HG03060 (cell line): ENCODE measurements around the gene ZC3H12C.

Experiments used
- ATAC-seq: cut with Tn5 transposase; IDR thresholded peaks from one replicate; pipeline ENCODE4 v1.9.1; 2021; ENCODE audit warnings: low read depth, moderate number of reproducible peaks; ENCODE audit not compliant: unreplicated experiment

ZC3H12C gene

DNA sequence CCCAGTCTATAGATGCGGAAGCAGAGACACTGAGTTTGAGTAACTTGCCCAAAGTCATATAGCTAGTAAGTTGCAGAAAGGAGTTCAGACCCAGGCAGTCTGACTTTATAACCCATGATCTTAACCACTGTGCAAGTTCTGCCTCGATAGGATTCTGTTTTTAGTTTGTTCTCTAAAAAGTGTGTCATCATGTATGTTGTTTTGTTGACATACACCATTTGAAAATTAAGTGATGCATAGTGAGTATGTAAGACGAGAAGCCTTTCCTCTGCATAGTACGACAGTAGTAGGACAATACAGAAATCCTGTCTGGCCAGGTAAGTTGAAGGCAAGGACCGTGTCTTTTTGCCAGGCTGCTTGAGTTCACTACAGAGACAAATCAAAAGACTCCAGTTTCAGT, 3.3 kb downstream of the ZC3H12C start:
- no peak for ATAC-seq

DNA sequence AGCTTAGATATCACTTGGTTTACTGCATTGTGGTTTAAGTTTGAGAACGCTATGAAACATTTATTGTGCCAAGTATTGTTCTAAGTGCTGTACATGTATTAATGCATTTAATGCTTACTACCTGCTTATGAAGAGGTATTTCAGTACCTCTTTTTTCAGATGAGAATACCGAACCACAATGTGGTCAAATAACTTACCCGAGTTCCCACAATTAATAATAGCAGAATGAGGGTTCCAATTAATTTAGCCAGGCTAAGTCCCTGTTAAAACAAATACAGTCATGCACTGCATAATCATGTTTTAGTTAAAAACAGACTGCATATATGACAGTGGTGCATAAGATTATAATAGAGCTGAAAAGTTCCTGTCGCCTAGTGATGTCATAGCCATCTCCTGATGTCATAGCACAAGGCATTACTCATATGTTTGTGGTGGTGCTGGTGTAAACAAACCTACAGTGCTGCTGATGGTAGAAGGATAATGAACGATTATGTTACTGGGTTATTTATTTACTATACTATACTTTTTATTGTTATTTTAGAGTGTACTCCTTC, 4.3 kb downstream of the ZC3H12C start:
- ATAC-seq = no peak

DNA sequence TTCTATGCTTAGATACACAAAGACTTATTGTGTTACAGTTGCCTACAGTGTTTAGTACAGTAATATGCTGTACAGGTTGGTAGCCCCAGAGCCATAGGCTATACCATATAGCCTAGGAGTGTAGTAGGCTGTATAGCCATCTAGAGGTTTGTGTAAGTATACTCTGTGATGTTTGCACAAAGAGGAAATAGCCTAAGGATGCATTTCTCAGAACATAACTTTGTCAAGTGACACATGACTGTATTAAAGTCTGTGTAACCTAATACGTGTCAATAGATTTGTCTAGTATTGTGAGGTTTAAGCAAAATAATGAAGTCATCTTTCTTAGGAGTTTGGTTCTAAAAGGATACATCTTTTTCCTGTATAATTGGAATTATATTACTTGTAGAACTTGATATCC, 5.5 kb downstream of the ZC3H12C start:
- peak; percentile 74 for ATAC-seq

GRCh38 chr11:110100476-110101240, 7.5 kb downstream of the ZC3H12C start:
- no peak for ATAC-seq

GRCh38 chr11:110106713-110107274, 13.6 kb downstream of the ZC3H12C start:
- no peak for ATAC-seq

GRCh38 chr11:110110854-110111253, 17.7 kb downstream of the ZC3H12C start:
- no peak for ATAC-seq

- no peak for ATAC-seq
These were observed 19.3 kb downstream of the ZC3H12C start for GRCh38 chr11:110112457-110112856.

GRCh38 chr11:110113505-110113904, 20.3 kb downstream of the ZC3H12C start:
- ATAC-seq = no peak

DNA sequence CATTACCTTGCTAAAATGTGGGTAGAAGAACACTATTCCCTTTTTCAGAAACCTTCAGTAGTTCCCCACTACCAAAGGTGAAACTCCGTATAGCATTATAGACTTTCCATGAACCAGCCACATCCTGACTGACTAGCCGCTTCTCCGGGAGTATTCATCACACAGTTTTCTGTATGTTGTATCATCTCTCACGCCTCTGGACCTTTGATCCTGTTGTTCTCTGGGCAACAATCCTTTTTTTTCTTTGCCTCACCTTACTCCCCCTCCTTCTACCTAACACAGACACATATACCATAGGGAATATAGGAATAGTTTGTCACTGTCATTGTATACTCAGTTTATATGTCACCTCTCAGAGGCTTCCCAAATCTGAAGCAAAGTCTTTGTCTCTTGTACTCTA, 20.8 kb downstream of the ZC3H12C start:
- ATAC-seq = no peak

GRCh38 chr11:110119317-110119716, 26.1 kb downstream of the ZC3H12C start:
- no peak for ATAC-seq

DNA sequence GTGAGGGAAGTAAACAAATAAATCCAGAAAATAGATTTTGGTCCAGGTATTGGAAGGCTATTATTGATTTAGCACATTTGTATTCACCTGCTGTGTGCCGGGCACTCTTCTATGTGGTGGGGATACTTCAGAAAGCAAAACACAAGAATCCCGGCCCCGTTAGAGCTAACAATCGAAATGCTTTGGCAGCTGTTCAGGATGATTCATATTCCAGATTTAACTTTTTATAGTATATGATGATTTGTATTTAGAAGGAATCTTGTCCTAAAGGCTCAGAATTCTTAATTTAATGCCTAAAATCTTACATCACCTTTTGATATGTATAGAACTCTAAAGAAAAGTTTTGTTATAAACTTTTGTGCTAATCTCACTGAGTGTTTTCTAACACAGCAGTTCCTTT, 28.0 kb downstream of the ZC3H12C start:
- no peak for ATAC-seq

DNA sequence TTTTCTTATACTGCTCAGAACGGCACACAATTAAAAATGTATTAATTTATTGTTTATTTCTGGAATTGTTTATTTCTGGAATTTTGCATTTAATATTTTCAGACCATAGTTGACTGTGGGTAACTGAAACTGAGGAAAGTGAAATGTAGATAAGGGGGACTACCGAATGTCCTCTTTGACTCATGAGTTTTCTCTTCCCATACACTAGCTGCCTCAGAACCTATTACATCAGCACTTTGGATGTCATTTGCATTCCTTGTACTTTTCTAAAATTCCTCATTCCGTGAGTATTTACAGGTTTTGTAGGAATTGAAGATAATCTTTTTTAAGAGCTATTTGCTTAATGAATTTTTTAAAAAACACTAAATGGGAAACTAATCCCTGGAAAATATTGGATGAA, 29.8 kb downstream of the ZC3H12C start:
- no peak for ATAC-seq

DNA sequence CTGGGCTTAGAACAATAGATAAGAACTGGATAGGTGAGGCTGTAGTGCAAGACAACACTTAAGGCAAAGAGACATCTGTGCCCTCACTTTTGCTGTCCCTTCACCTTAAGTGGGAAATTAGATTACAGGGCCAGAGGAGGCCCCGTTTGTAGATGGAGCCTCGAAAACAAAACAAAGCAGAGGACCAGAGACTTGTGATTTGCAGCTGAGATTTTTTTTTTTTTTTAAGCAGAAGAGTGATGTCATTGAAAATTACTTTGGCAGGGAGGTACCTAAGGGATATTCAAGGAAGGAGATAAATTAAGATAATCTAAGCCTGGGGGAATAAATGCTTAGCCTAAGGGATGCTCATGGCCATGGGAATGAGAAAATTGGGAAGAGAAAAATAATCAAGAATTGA, 31.4 kb downstream of the ZC3H12C start:
- no peak for ATAC-seq

- ATAC-seq = no peak
These were observed 32.4 kb downstream of the ZC3H12C start for GRCh38 chr11:110125632-110126031.

- no peak for ATAC-seq
These were observed 33.7 kb downstream of the ZC3H12C start for GRCh38 chr11:110126936-110127335.

- ATAC-seq = no peak
These were observed 35.0 kb downstream of the ZC3H12C start for GRCh38 chr11:110128161-110128560.

- ATAC-seq = no peak
These were observed 37.5 kb downstream of the ZC3H12C start for GRCh38 chr11:110130642-110131238.

DNA sequence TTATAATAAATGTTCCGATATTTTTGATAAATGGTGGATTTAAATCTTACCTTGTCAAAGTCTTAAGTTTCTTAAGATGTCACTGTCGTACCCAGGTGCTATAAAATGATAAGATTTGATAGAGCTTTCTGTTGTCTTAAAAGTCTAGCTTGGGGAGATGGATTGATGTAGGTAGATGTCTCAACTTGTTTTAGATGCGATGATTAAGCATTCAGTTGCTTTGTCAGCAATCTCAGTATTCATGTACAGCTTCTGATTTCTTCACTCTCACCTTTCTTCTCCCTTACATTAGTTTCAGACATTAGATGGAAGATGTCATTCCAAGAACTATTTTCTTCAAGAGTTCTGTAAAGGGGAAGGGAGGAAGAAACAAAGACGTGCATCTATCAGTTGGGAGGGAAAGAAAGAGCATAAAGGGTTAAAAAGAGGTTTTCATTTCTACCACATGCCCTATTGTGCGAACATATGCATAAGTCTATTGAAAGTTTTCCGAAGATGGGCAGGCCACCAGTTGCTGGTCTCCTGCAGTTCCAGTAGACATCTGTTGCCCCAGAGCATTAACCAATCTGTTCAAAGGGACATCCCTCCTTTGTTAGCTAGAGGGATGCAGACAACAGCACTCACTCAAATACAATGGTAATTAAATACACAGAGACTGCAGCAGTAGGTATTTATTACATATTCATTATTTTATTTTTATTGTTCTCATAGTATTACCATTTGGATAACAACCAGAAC, 38.4 kb downstream of the ZC3H12C start:
- no peak for ATAC-seq

DNA sequence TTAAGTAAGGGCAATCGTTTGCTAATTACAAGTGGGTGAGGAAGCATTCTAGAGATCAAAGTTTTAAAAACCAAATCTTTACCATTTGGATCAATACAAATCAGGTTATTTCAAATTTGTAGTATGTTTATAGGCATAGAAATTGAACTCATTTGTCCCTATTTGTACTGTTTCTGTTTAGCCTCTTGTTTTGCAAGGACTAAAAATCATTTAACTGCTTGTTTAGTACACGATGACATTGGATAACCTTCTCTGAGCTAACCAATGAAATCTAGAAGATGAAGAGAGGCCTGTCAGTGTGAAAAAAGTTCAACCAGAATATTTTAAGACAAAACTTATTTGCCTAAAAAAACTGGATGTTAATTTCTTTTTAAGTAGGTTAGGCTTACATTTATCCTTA, 40.0 kb downstream of the ZC3H12C start:
- no peak for ATAC-seq

DNA sequence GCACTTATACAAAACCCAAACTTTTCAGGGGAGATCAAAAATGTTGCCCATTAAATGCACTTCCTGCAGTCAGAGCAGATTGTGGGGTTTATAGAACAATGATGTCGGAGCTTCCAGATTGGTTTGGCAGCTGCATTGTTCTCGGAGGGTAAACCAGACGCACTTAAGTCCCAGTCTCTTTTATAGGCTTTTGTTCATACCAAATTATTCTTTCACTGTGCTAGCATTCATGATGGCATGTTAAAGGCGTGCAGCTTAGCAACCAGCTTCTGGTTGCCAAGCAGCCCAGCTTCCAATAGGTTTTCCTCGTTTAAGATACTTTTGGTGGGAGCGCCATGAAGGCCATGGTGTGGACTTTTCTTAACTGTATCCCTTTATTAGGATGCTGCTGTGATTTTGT, 40.9 kb downstream of the ZC3H12C start:
- no peak for ATAC-seq

DNA sequence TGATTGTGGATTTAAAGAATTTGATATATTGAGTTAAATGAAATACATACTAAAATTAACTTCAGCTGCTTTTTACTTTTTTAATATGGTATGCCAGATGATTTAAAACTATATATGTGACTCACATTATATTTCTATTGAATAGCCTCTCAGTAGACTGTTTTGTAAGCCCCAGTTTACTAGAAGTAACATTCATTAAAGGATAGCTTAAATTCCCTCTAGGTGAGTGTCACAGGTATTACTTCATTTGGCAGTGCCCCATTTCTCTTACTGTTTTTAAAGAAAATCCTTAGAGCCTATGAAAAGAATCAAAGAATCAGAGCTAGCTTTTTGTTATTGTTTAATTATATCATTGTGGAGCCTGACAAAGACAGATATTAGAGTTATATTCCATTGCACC, 48.6 kb downstream of the ZC3H12C start:
- no peak for ATAC-seq
